ENCODE results near the gene WDR93.

WDR93 gene

DNA sequence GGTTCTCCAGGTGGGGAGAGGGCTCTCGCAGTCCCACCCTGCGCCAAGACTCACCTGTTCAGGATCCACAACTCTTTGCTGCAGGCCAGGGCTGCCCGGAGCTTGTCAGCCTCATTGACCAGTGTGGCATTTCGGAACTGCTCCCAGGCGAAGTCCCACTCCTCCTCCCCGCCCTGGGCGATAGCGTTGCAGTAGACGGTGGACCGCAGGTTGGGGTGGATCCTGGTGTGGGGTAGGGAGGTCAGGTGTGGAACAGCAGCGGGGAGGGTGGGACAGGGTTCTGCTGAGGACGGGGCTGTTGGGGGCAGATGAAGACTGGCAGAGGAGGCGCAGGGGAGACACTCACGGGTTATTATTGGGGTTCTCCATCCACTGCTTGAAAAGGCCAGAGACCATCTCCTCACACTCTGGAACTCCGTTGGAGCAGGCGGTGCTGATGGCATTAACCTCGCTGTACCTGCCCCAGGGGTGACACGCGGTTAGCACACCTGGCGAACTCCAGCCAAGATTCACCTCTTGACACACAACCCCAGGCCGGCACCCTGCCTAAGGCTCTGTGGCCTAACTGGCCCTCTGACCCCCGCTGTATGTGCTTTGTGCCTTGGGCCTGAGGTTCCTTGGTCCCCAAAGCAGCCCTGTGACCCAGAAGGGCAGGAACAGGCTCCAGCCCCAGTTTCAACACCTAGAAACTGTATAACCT lies 101.6 kb downstream of the WDR93 start:
- no peak for DNase-seq (ENCODE audit: low read depth)

Measured in activated T-helper 9 cell treated with anti-CD3 and anti-CD28 coated beads, Interleukin-2, amount 50 U/mL, for 16 hours (primary cell).